Nephron progenitor cell (in vitro differentiated cells): ENCODE results near the gene DDIAS.

Experiments used
- DNase-seq: peaks from one replicate; pipeline ENCODE4 v3.0.0; 2021
- H3K27ac Mint-ChIP-seq: 2 replicates; pipeline ENCODE4 v1.8.0; 2021; ENCODE audit warnings: mild to moderate bottlenecking, moderate library complexity, mixed read lengths
- H3K27me3 Mint-ChIP-seq: 2 replicates; pipeline ENCODE4 v1.8.0; 2021; ENCODE audit warnings: mild to moderate bottlenecking, low read depth, mixed read lengths; ENCODE audit not compliant: poor library complexity
- H3K36me3 Mint-ChIP-seq: 2 replicates; pipeline ENCODE4 v1.8.0; 2021; ENCODE audit warnings: low read depth, mixed read lengths
- H3K4me1 Mint-ChIP-seq: 2 replicates; pipeline ENCODE4 v1.8.0; 2021; ENCODE audit warnings: mixed read lengths
- H3K4me3 Mint-ChIP-seq: 2 replicates; pipeline ENCODE4 v1.8.0; 2021; ENCODE audit warnings: mild to moderate bottlenecking, moderate library complexity, mixed read lengths
- H3K9me3 Mint-ChIP-seq: 2 replicates; pipeline ENCODE4 v1.8.0; 2021; ENCODE audit warnings: mild to moderate bottlenecking, moderate library complexity, mixed read lengths
- CTCF ChIP-seq: fragments of 200-600 bp; sonication (generic); IDR thresholded peaks from 2 replicates; pipeline ENCODE4 v1.5.0; 2021; ENCODE audit warnings: antibody characterized with exemption

DDIAS gene

GRCh38 chr11:82899186-82899820, 2.2 kb upstream of the DDIAS start:
- Mint-ChIP-seq H3K27ac (peak overlapping the region; percentile 95), H3K4me1 (peaks cover 50% of the 10 kb centered on the region), H3K27me3 (no peaks in the 10 kb centered on the region), H3K4me3 (peak overlapping the region; percentile 97), H3K9me3 (no peaks in the 10 kb centered on the region), H3K36me3 (peaks cover 9% of the 10 kb centered on the region)
- DNase-seq, result no peak
- TF ChIP-seq CTCF, result no peak

GRCh38 chr11:82899957-82900276, 1.6 kb upstream of the DDIAS start:
- no peak for TF ChIP-seq CTCF
- Mint-ChIP-seq H3K27me3 (no peaks in the 10 kb centered on the region), H3K4me3 (peak overlapping the region; percentile 97), H3K36me3 (peaks cover 9% of the 10 kb centered on the region), H3K27ac (peak overlapping the region; percentile 95), H3K9me3 (no peaks in the 10 kb centered on the region), H3K4me1 (peaks cover 50% of the 10 kb centered on the region)
- DNase-seq, result no peak

GRCh38 chr11:82900277-82901164, 1.0 kb upstream of the DDIAS start, which contains the start of gene PRCP:
PRCP (minus strand) TSS chr11:82900430; CDS start chr11:82900402, 28 bp downstream.
- H3K27ac Mint-ChIP-seq, result peak within 1 kb of the TSS; percentile 97
- H3K36me3 Mint-ChIP-seq, result peaks cover 5% of the 10 kb centered on the region
- H3K27me3 Mint-ChIP-seq, result no peaks in the 10 kb centered on the region
- no peak for TF ChIP-seq CTCF
- DNase-seq, result peak; percentile 92
- H3K4me3 Mint-ChIP-seq, result peak within 1 kb of the TSS; percentile 97
- peaks cover 50% of the 10 kb centered on the region for H3K4me1 Mint-ChIP-seq
- no peaks in the 10 kb centered on the region for H3K9me3 Mint-ChIP-seq

GRCh38 chr11:82901922-82902485, 468 bp downstream of the DDIAS start:
- H3K36me3 Mint-ChIP-seq, result no peaks in the 10 kb centered on the region
- H3K27ac Mint-ChIP-seq, result no peak overlapping the region
- no peaks in the 10 kb centered on the region for H3K9me3 Mint-ChIP-seq

GRCh38 chr11:82902880-82903279, 1.3 kb downstream of the DDIAS start:
- TF ChIP-seq CTCF, result no peak
- Mint-ChIP-seq H3K27ac (no peak overlapping the region), H3K9me3 (no peaks in the 10 kb centered on the region), H3K36me3 (no peaks in the 10 kb centered on the region), H3K4me1 (peaks cover 56% of the 10 kb centered on the region), H3K27me3 (no peaks in the 10 kb centered on the region), H3K4me3 (peak overlapping the region; percentile 97)
- no peak for DNase-seq

More at GRCh38 chr11:82901922-82902485, 468 bp downstream of the DDIAS start:
- Mint-ChIP-seq H3K4me3 (peak overlapping the region; percentile 97), H3K4me1 (peaks cover 58% of the 10 kb centered on the region), H3K27me3 (no peaks in the 10 kb centered on the region)
- peak; percentile 12 for DNase-seq
- no peak for TF ChIP-seq CTCF
